ENCODE results near the gene SPDYE18. TPM values are rescaled to one million over a fixed set of nuclear protein-coding genes. Genes with fewer than 3 reads are reported as not detected.
"Not testable (repeated sequence)": the region's sequence is repeated elsewhere in the genome, so short reads cannot be mapped to it uniquely, and the experiment has no call there.

The SPDYE18 gene
- total RNA-seq, result 0.41 TPM
- long read RNA-seq, result 0 reads

DNA sequence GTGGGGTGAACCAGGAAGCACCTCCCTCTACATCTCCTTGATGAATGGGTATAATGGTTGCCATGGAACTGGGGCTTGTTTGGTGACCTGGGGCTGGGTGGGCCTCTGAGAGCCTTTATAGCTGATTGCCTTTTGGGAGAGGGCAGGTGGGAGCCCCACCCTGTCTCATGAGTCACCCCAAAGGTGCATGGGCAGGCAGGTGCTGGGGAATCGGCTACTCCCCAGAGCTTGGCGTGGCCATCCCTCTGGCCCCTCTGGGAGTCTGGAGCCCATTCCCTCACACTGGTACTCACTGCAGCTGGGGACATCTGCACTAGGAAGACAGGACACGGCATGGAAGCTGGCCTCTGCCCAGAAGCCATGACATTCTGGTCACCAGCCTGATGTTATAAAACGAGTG, at the start of gene SPDYE18:
SPDYE18 (minus strand) TSS at position 2 of the 400 bp plus-strand sequence. CDS start 2,046 bp downstream, outside the sequence.
- intact Hi-C loops (cut with DNase I); DNase-seq (ENCODE audit: missing footprints); ATAC-seq: not testable (repeated sequence)

DNA sequence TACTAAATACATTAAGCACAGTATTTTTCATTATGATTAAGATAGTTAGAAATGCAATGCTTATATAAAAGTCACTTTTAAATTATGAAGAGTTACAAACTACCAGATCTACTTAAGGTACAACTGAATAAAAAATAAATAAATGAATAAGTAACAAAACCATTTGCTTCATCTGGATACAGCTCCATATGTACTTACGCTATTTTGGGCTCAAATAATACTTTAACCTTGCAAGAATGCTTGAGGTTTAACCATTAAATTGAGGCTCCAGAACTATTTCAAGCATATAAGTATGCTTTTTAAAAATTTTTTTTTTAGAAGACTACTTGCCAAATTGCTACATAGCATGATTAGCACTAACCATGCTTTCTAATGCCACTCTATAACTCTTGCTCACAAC, 46.0 kb upstream of the SPDYE18 start:
- DNase-seq (ENCODE audit: missing footprints); ATAC-seq; intact Hi-C loops (cut with DNase I): not testable (repeated sequence)

GRCh38 chr7:77107659-77108058, 45.3 kb upstream of the SPDYE18 start:
- intact Hi-C loops (cut with DNase I); DNase-seq (ENCODE audit: missing footprints); ATAC-seq: not testable (repeated sequence)

- ATAC-seq; intact Hi-C loops (cut with DNase I); DNase-seq (ENCODE audit: missing footprints): not testable (repeated sequence)
Observed at GRCh38 chr7:77105904-77106303, 43.5 kb upstream of the SPDYE18 start.

DNA sequence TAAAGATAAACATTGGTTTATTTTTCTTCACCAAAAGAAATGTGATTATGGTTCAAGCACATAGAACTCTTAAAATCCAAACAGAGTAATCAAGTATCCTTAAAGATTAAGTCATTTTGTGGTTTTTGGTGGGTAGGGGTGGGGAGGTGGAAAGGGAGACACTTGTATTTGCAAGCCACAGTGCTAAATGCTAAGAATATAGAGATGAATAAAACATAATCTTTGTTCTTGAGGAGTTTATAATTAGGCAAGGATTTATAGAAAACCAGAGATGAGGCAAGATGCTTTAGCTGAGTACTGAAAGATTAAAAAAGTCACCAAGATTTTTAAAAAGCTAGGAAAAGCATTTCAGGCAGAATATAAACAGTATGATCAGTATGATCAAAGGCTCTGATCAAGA, 40.3 kb upstream of the SPDYE18 start:
- DNase-seq (ENCODE audit: missing footprints); intact Hi-C loops (cut with DNase I); ATAC-seq: not testable (repeated sequence)

GRCh38 chr7:77101187-77101586, 38.8 kb upstream of the SPDYE18 start:
- ATAC-seq; intact Hi-C loops (cut with DNase I); DNase-seq (ENCODE audit: missing footprints): not testable (repeated sequence)

DNA sequence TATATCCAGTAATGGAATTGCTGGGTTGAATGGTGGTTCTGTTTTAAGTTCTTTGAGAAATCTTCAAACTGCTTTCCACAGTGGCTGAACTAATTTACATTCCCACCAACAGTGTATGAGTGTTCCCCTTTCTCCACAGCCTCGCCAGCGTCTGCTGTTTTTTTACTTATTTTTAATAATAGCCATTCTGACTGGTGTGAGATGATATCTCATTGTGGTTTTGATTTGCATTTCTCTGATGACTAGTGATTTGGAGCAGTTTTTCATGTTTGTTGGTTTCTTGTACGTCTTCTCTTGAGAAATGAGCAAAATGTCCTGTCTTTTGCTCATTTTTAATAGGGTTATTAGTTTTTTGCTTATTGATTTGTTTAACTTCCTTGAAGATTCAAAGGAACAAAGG, 38.1 kb upstream of the SPDYE18 start:
- intact Hi-C loops (cut with DNase I); DNase-seq (ENCODE audit: missing footprints); ATAC-seq: not testable (repeated sequence)

DNA sequence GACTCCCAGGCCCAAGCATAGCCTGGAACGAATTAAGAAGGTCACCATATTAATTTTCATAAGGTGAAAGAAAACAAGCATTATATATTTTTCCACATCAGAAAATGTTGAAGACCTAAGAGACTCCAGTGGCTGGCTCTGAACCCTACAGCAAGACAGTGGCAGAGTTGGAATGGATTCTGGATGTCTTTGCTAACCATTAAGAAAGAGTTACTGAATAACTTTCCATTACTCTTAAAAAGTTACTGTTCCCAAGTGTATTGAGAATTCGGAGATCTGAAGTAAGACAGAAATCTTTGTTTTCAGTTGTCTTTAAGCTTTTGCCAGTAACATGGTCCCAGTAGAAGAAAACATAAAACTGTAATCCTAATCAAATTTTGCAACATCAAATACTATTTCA, 29.9 kb upstream of the SPDYE18 start:
- ATAC-seq; intact Hi-C loops (cut with DNase I); DNase-seq (ENCODE audit: missing footprints): not testable (repeated sequence)

DNA sequence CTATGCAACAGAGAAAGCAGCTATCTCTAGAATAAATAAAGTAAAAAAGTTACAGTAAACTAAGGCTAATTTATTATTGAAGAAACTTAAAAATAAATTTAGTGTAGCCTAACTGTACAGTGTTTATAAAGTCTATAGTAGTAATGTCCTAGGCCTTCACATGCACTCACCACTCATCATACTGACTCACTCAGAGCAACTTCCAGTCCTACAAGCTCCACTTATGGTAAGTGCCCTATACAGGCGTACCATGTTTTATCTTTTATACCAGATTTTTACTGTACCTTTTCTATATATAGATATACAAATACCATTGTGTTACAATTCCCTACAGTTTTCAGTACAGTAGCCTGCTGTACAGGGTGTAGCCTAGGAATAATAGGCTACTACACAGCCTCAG, 19.8 kb upstream of the SPDYE18 start:
- ATAC-seq; DNase-seq (ENCODE audit: missing footprints); intact Hi-C loops (cut with DNase I): not testable (repeated sequence)

DNA sequence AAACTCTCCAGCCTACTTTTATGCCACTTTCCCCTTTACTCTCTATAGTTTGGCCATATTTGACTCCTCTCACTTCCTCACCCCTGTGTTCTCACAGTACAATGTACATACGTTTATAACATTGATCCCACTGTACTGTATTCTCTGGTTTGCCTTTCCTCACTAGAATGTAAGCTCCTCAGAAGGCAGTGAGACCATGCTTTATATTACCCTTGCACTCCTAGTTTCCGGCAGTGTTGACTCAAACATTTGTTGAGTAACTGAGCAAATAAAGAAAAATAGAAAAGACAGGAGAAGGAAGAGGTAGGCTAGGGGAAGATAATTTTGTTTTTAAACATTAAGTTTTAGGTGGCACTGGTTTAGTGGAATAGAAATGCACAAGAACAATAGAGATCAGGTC, 17.9 kb upstream of the SPDYE18 start:
- ATAC-seq; intact Hi-C loops (cut with DNase I); DNase-seq (ENCODE audit: missing footprints): not testable (repeated sequence)

GRCh38 chr7:77079624-77080023, 17.3 kb upstream of the SPDYE18 start:
- DNase-seq (ENCODE audit: missing footprints); ATAC-seq; intact Hi-C loops (cut with DNase I): not testable (repeated sequence)

DNA sequence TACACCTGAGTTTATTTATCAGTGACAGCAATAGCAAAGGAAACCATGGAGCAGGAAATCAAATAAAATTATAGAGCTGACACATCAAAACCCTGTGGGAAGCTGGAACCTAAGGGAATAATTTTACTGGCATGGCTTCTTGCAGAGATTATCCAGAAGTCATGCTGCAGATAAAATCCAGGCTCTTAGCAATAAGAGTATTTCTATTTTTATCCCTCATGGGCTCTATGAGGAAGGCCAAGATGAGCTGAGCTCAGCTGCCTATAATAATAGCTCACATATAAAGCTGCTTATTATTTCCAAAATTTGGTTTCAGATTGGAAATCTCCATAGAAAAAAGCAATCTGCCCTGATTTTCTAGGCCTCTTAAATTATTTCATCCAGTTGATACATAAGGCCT, 16.8 kb upstream of the SPDYE18 start:
- ATAC-seq, result peak; percentile 93
- DNase-seq (ENCODE audit: missing footprints); intact Hi-C loops (cut with DNase I): not testable (repeated sequence)

DNA sequence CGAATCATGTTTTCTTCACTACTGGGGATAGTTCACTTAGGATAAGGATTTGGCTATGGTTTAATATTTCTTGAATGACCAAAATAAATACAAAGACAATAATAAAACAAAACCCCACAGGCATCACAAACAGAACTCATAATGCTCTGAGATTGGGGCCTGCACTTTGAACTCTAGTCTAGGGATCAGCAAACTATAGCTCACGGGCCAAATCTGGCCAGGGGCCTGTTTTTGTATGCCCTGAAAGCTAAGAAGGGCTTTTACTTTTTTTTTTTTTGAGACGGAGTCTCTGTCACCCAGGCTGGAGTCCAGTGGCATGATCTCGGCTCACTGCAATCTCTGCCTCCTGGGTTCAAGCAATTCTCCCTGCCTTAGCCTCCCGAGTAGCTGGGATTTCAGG, 14.7 kb upstream of the SPDYE18 start:
- intact Hi-C loops (cut with DNase I); DNase-seq (ENCODE audit: missing footprints); ATAC-seq: not testable (repeated sequence)

DNA sequence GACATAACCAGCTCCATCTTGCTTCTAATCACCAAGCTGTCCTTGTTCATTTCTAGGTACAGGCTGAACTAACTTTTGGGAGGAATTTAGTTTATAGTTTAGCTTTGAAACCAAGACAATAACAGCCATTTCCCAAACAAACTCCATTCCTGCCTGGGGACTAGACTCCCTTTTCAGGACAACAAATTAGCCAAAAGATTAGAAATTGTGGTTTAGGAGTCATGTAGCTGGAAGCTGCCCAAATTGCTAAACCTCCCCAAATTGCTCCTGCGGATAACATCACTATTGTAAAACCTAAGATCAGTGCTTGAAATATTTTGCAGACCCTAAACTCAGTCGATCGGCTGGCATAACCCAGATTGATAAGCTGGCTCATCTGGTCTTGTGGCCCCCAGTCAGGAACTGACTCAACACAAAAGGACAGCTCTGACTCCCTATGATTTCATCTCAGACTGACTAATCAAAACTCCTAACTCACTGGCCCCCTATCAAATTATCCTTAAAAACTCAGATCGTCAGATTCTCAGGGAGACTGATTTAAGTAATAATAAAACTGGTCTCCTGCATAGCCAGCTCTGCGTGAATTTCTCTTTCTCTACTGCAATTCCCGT, 12.5 kb upstream of the SPDYE18 start:
- DNase-seq (ENCODE audit: missing footprints); intact Hi-C loops (cut with DNase I); ATAC-seq: not testable (repeated sequence)

DNA sequence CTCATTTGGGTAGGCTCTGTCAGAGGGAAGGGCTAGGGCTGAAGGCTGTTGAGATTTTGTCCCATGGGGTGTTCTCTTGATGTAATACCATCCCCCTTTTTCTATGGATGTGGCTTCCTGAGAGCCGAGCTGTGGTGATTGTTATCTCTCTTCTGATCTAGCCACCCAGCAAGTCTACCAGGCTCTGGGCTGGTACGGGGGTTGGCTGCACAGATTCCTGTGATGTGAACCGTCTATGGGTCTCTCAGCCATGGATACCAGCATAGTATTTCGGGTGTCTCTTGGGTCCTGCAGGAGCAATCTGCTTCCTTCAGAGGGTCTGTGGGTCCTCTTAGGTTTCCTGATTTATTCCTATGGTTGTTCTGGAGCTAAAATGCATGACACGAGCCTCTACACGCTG, 8.8 kb upstream of the SPDYE18 start:
- ATAC-seq; DNase-seq (ENCODE audit: missing footprints); intact Hi-C loops (cut with DNase I): not testable (repeated sequence)

DNA sequence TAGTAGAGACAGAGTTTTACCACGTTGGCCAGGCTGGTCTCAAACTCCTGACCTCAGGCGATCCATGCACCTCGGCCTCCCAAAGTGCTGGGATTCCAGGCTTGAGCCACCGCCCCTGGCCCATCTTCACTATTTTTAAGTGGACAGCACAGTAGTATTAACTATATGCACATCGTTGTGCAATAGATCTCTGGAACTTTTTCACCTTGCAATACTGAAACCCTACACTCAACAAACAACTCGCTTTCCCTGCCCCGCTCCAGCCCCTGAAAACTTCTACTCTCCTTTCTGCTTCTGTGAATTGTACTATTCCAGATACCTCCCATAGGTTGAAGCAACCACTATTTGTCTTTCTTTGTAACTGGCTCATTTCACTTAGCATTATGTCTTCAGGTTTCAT, 3.5 kb upstream of the SPDYE18 start:
- DNase-seq (ENCODE audit: missing footprints); ATAC-seq; intact Hi-C loops (cut with DNase I): not testable (repeated sequence)

- DNase-seq (ENCODE audit: missing footprints); ATAC-seq; intact Hi-C loops (cut with DNase I): not testable (repeated sequence)
Observed at GRCh38 chr7:77063732-77064131, 1.4 kb upstream of the SPDYE18 start.

- ATAC-seq; DNase-seq (ENCODE audit: missing footprints); intact Hi-C loops (cut with DNase I): not testable (repeated sequence)
Observed at GRCh38 chr7:77032261-77032660, 30.1 kb downstream of the SPDYE18 start, which contains the start of gene SPDYE17. Gene SPDYE17 (minus strand): TSS chr7:77032361. CDS start chr7:77030570, 1,791 bp downstream.

DNA sequence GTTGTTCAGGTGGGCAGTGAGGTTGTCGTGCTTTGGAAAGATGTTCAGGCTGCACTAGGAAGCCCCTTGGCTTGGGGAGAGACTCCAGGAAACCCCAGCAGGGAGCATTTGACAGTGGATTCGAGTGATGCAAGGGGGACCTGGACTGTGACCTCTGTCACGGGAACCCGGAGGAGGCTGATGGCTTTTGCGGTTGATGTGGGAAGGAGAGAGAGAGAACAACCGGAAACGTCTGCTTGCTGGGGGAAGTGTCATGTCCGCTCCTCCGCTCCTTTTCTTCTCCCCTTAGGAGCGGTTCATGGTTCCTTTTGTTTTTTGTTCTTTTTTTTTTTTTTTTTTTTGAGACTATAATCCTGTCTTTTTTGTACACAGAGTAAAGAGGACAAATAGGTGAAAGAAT, 36.0 kb downstream of the SPDYE18 start:
- ATAC-seq; DNase-seq (ENCODE audit: missing footprints); intact Hi-C loops (cut with DNase I): not testable (repeated sequence)

DNA sequence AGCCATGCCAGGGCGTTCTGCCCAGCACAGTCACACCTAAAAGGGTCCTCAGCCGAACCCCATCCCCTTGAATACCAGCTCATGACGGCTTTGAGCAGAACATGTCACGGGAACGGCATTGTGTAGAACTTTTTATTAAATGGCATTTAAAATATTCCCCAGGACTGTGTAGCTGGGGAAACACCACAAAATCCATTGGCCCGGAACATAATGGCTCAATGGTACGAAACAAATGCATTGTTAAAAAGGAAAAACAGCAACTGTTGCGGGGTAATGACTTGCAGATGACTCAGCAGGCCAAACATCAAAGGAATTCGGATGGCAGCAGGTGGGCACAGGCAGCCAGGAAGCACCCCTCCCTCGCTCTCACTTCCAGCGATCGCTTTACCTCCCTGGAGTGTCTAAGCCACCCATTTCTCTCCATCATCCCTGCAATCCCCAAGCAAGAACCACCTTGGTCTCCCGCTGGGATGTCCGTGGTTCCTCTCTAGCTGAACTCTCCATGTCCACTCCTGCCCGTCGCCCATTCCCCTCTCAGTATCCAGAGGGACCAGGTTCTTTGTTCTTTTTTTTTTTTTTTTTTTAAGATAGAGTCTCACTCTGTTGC, 52.2 kb downstream of the SPDYE18 start:
- ATAC-seq; intact Hi-C loops (cut with DNase I); DNase-seq (ENCODE audit: missing footprints): not testable (repeated sequence)
